NCI-H1930 (cell line): Measurements from ENCODE around the gene CENPH.
"Not testable (repeated sequence)": the region's sequence is repeated elsewhere in the genome, so short reads cannot be mapped to it uniquely, and the experiment has no call there.

ENCODE experiments used
- DNase-seq, 2 experiments: peaks; one replicate each; lab custom pipeline; 2025; lab: John Stamatoyannopoulos, UW

CENPH gene

DNA sequence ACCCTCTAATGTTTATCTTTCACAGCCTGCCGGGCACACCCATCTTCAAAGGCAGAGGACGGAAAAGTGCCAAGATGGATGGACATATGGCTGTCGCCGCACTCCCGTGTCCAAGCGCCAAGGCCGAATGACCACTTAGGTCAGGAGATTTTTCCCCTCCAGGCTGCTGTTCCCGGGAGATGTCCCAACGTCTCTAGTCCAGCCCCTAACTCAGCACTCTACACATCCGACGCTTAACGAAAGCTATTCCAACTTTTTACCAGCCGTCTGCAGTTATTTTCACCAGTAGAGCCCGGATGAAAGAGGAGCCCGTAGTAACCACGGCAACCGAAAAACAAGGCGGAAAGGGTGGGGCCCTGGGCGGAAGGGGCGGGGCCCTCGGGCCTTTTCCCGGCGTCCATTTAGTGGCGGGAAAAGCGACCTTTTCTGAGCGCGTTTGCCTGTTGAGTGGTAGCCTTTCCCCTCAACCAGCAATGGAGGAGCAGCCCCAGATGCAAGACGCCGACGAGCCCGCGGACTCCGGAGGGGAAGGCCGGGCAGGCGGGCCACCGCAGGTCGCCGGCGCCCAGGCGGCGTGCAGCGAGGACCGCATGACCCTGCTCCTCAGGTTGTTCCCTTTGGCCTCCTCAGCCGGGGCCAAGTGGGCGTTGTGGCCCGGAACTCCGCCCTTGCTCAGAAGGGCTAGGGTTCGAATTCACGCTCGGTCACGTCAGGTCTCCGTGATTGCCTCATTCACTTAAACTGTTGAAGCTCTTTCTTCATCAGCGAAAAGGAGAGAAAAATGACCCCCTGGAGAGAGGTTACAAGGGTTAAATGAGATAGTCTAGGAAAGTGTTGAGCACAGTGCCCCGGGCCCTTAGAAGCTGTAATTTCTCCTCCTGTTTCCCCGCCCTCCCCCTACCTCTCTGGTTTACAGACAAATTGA, at the start of gene CENPH:
Gene CENPH (plus strand): TSS at position 422 of the 925 bp plus-strand sequence. CDS start 52 bp downstream, at position 474.
- DNase-seq, result peak; percentile 57 to 66

DNA sequence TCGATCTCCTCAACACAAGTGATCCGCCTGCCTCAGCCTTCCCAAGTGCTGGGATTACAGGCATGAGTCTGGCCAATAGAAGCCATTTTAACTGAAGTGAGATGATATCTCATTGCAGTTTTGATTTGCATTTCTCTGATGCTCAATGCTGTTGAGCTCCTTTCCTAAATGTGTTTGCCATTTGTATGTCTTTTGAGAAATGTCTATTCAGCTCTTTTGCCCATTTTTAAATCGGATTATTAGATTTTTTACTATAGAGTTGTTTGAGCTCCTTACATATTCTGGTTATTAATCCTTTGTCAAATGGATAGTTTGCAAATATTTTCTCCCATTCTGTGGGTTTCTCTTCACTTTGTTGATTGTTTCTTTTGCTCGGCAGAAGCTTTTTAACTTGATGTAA, 49.1 kb upstream of the CENPH start:
- not testable (repeated sequence) for DNase-seq

DNA sequence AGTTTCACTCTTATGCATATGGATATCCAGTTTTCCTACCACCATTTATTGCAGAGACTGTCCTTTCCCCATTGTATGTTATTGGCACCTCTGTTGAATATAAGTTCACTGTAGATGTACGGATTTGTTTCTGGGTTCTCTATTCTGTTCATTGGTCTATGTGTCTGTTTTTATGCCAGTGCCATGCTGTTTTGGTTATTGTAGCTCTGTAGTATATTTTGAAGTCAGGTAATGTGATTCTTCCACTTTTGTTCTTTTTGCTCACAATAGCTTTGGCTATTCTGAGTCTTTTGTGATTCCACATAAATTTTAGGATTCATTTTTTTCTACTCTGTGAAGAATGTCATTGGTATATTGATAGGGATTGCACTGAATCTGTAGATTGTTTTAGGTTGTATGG, 48.6 kb upstream of the CENPH start:
- no peak for DNase-seq

GRCh38 chr5:69148576-69148975, 40.8 kb upstream of the CENPH start:
- not testable (repeated sequence) for DNase-seq

DNA sequence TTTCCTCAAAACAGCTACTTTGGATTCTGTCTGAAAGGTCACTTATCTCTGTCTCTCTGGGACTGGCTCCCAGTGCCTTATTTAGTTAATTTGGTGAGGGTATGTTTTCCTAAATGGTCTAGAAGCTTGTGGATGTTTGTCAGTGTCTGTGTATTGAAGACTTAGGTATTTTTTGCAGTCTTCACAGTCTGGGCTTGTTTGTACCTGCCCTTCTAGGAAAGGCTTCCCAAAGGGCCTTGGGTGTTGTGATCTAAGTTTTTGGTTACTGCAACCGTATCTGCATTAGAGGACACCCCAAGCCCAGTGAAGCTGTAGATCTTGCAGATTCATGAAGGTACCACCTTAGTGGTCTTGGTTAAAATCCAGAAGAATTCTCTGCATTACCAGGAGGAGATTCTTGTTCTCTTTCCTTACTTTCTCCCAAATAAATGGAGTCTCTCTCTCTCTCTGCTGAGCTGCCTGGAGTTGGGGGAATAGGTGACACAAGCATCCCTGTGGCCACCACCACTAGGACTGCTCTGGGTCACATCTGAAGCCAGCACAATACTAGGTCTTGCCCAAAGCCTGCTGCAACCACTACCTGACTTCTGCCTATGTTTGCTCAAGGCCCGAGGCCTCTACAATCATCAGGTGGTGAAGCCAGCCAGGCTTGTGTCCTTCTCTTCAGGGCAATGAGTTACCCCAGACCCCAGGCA, 40.3 kb upstream of the CENPH start:
- no peak for DNase-seq

- DNase-seq, result no peak
These were observed 39.7 kb upstream of the CENPH start for GRCh38 chr5:69149676-69150010.

DNA sequence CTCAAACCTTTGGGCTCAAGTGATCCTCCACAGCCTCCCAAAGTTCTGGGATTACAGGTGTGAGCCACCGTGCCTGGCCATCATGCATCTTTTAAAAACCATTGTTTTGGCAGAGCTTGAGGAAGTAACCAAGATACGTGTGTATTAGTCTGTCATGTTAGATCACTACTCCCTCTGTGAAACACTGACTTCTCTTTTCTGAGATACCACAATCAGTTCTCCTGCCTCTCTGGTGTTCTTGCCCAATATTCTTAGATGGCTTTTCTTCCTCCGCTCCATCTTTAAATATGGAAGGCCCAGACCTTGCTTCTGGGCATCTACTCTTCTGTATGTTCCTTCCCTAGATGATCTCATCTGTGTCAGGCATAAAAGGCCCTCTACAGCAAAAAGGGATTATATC, 36.7 kb upstream of the CENPH start:
- no peak for DNase-seq

DNA sequence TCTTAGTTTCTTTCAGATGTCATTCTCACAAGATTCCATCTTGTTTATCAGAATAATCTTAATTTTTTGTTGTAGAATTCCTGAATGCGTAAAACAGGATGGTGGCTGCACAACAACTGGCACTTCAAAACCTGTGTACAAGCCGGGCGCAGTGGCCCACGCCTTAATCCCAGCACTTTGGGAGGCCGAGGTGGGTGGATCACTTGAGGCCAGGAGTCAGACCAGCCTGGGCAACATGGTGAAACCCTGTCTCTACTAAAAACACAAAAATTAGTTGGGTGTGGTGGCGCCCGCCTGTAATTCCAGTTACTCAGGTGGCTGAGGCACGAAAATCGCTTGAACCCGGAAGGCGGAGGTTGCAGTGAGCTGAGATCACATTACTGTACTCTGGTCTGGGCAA, 32.9 kb upstream of the CENPH start:
- DNase-seq, result no peak

- no peak for DNase-seq
These were observed 31.3 kb upstream of the CENPH start for GRCh38 chr5:69158039-69158438.

GRCh38 chr5:69160651-69161050, 28.7 kb upstream of the CENPH start:
- no peak for DNase-seq

DNA sequence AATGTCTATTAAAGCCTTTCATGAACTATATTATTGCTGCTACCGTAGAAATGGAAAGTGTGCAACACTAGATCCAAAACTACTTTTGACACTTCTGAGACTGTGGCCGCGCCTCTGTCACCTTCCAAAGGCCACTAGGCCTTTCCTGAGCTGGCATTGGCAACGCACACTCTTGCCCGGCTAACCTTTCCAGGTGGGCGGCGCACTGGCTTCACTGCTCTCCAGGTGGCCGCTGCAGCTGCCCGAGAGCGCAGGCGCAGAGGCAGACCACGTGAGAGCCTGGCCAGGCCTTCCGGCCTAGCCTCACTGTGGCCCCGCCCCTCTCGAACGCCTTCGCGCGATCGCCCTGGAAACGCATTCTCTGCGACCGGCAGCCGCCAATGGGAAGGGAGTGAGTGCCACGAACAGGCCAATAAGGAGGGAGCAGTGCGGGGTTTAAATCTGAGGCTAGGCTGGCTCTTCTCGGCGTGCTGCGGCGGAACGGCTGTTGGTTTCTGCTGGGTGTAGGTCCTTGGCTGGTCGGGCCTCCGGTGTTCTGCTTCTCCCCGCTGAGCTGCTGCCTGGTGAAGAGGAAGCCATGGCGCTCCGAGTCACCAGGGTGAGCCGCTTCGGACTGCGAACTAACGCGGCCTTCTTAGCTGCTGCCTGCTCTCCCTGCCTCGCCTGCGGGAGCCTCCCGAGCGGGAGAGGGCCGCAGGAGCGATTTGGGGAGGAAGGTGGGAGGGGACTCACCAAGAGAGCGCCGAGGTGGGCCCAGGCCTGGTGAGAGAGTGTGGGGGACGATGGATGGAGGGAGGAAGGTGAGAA, 22.5 kb upstream of the CENPH start, which contains the start of gene CCNB1:
Gene CCNB1 (plus strand): TSS at position 465 of the 807 bp plus-strand sequence. CDS start 113 bp downstream, at position 578.
- peak; percentile 89 to 95 for DNase-seq

DNA sequence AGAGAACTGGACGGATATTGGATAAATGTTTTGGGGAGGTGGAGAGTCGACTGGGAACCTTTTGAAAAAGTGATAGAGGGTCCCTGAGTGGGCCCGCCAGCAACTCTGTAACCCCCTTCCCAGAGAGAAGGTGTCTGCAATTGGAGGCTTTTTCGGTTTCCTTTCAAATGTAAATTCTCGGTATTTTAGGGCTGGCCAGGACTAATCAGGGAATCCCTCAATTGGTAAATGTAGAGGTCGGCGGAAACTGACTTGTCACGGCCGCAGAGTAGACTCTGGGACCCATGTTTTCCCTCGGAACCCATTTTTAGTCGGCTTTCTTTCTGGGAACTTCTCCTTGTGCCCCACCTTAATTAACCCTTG, 21.9 kb upstream of the CENPH start:
- DNase-seq, result no peak

DNA sequence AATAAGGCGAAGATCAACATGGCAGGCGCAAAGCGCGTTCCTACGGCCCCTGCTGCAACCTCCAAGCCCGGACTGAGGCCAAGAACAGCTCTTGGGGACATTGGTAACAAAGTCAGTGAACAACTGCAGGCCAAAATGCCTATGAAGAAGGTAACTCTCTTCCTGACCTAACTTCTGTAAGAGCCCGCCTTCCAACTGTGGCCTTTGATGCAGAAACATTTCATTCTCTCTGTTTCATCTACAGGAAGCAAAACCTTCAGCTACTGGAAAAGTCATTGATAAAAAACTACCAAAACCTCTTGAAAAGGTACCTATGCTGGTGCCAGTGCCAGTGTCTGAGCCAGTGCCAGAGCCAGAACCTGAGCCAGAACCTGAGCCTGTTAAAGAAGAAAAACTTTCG, 21.5 kb upstream of the CENPH start:
- no peak for DNase-seq

DNA sequence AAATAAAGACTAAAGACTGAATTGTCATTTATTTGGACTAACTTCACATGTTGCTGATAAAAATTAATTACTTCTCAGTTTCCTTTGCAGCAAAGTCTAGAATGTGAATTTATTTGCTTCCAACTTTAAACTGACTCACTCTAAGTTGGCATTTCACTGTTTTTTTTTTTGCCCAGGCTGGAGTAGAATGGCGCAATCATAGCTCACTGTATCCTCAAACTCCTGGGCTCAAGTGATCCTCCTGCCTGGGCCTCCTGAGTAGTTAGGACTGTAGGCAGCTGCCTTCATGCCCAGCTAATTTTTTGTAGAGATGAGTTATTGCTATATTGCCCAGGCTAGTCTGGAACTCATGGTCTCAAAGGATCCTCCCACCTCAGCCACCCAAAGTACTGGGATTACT, 18.9 kb upstream of the CENPH start:
- DNase-seq, result no peak

DNA sequence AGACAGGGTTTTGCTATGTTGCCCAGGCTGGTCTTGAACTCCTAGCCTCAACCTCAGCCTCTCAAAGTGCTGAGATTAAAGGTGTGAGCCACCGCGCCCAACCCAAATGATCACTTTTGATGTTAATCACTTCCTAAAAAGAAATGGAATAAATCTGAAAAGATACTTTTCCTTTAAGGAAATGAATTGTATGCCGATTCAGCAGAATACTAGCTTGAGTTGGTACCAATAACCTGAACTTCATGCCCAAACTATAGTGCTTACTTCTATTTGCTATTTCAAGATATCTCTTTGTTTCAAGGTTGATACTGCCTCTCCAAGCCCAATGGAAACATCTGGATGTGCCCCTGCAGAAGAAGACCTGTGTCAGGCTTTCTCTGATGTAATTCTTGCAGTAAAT, 18.4 kb upstream of the CENPH start:
- DNase-seq, result no peak

DNA sequence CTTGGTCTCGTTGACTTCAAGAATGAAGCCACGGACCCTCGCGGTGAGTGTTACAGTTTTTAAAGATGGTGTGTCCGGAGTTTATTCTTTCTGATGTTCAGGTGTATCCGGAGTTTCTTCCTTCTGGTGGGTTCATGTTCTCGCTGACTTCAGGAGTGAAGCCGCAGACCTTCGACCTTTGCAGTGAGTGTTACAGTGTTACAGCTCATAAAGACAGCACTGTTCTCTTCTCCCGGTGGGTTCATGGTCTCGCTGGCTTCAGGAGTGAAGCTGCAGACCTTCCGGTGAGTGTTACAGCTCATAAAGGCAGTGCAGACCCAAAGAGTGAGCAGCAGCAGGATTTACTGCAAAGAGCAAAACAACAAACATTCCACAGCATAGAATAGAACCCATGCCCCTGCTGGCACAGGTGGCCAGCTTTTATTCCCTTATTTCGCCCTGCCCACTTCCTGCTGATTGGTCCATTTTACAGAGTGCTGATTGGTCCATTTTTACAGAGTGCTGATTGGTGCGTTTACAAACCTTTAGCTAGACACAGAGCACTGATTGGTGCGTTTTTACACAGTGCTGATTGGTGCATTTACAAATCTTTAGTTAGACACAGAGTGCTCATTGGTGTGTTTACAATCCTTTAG, 7.6 kb upstream of the CENPH start:
- not testable (repeated sequence) for DNase-seq

DNA sequence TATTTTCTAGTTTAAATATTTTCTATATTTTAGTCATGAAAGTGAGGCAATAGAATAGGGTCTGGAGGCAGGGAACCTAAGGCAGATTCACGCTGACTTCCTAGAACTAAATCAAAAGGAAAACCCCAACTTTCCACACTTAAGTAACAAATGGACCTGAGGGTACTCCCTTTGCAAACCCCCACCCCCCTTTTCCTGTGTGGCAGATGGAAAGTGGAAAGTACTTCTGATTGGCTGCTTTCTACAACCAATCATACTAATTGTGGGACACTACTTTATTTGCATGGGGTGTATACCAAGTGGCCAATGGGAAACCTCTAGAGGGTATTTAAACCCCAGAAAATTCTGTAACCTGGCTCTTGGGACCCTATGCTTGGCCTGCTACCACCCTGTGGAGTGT, 4.8 kb upstream of the CENPH start:
- no peak for DNase-seq

DNA sequence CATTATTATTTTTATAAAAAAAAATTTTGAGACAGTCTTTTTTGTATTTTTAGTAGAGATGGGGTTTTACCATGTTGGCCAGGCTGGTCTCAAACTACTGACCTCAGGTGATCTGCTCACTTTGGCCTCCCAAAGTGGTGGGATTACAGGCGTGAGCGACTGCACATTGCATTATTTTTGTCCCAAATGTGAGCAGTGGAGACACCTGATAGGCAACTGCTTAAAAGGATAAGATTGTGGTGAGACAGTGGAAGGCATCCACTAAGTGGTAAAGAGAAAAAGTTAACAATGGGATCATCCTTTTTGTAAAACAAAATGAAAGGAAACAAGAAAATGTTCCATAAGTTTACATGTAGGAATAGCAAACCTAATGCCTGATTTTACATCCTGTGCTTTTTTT, 2.0 kb upstream of the CENPH start:
- no peak for DNase-seq

DNA sequence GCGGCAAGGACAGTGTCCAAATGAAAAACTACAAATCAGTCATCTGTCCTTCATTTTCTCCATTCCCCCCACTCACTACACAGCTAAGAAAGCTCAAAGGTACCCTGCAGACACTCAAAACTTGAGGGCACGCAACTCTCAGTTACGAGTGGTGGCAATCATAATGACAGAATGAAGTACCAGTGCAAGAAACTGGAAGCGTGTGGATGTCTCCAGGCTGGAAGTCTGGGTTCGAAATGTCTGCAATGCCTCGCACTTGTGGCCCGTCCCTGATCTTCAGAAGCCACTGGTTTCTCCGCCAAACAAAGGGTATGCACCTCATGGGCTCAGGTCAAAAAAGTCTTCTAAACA, 597 bp upstream of the CENPH start:
- DNase-seq, result no peak

DNA sequence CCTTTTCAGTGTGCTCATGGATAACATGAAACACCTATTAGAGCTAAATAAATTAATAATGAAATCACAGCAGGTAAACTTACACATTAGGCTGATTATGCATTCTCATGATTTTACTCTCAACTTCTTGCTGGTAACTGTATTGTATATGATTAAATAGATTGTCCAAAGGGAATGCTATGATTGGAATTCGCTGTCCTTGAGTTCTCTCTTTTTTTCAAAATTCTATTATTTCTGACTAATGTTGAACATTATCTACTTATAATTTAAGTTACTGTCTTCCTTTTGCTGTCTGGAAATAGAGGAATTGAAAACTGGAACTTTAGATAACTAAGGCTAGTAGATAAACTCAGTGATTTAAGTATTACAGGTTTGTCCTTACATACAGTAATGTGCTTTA, 13.1 kb downstream of the CENPH start:
- no peak for DNase-seq

- DNase-seq, result no peak
These were observed 17.3 kb downstream of the CENPH start for GRCh38 chr5:69206528-69207190.

- DNase-seq, result no peak
These were observed 20.2 kb downstream of the CENPH start for GRCh38 chr5:69209602-69210001.
